AG04449 (cell line): ENCODE results near the gene ATP2B2.

Source experiments
- CTCF ChIA-PET: fragments of 350-600 bp; formaldehyde crosslinking; extraction: SDS; loops from one replicate; lab custom pipeline; 2021; ENCODE audit warnings: antibody characterized with exemption; lab: Yijun Ruan, JAX
- POLR2A ChIA-PET: fragments of 400-600, 350-600 bp; formaldehyde crosslinking; extraction: SDS; loops from one replicate; lab custom pipeline; 2020; ENCODE audit warnings: antibody characterized with exemption, inconsistent platforms; lab: Yijun Ruan, JAX
- DNase-seq: peaks from one replicate; pipeline ENCODE4 v3.0.0-alpha.2; 2010; ENCODE audit warnings: low read depth, low spot score
- H3K4me3 ChIP-seq: 2 replicates; pipeline ENCODE4 v1.5.1; 2011; ENCODE audit warnings: low read depth, mild to moderate bottlenecking, control low read depth, low read length
- TF ChIP-seq, protein P1 (sequence below): IDR thresholded peaks from one replicate; pipeline ENCODE4 v1.5.1; 2011; ENCODE audit warnings: mild to moderate bottlenecking, moderate library complexity, low read length, control low read depth, inconsistent platforms; ENCODE audit not compliant: insufficient read depth; ENCODE audit errors: missing control alignments

ATP2B2 gene

DNA sequence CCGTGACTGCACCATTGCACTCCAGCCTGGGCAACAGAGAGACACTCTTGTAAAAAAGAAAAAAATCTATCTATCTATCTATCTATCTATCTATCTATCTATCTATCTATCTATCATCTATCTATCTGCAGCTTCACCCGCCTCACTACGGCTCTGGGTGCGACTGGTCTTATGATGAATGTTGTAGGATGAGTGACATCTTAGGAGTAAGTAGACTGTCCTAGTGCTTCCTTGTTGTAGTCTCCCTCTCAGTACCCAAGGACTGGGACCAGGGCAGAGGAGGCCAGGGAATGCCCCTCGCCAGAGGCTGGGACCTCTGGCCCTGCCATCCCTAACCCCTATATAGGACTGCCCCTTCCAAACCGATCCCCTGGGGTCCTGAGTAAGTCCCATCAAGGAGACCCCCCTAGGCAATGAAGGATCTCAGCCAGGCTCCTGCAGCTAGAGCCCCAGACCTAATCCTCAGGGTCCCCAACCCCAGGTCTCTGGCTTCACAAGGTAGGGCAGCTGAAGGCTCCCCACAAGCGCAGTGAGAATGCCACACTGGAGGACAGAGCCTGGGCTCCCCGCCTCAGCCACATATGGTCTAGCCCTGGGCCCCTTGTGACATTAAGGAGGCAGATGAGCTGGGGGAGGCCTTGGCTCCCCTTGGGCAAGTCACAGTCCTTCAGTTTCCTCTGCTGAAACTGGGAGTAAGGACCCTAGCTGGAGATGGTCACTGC lies 183.6 kb downstream of the ATP2B2 start:
- CTCF ChIA-PET = interaction anchor here (1.1 to 4.0 kb wide), 4 partner anchors 13 to 417 kb away, joined by 4 to 26 read pairs (median 10); no protein-coding TSS in a partner anchor
- TF ChIP-seq, protein P1, sequence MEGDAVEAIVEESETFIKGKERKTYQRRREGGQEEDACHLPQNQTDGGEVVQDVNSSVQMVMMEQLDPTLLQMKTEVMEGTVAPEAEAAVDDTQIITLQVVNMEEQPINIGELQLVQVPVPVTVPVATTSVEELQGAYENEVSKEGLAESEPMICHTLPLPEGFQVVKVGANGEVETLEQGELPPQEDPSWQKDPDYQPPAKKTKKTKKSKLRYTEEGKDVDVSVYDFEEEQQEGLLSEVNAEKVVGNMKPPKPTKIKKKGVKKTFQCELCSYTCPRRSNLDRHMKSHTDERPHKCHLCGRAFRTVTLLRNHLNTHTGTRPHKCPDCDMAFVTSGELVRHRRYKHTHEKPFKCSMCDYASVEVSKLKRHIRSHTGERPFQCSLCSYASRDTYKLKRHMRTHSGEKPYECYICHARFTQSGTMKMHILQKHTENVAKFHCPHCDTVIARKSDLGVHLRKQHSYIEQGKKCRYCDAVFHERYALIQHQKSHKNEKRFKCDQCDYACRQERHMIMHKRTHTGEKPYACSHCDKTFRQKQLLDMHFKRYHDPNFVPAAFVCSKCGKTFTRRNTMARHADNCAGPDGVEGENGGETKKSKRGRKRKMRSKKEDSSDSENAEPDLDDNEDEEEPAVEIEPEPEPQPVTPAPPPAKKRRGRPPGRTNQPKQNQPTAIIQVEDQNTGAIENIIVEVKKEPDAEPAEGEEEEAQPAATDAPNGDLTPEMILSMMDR = no peak
- no peak overlapping the region for H3K4me3 ChIP-seq
- POLR2A ChIA-PET = interaction anchor here (0.6 to 0.7 kb wide), 2 partner anchors 8 to 400 kb away, joined by 4 read pairs; no protein-coding TSS in a partner anchor
- DNase-seq = no peak

DNA sequence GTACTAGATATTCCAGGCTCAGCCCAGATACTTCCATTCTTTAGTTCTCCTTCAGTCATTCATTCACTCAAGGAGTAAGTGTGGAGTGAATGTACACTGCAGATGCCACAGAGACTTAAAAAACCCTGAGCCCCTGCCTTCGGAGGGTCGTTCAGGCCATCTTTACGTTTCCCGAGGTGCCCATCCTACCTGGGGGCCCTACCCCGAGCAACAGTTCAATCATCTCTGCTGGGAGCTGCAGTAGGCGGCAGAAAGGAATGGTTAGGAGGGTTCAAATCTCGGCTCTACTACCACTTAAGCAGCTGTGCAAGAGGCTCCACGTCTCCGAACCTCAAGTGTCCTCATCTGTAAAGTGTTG lies 185.1 kb downstream of the ATP2B2 start:
- H3K4me3 ChIP-seq = peak overlapping the region; percentile 92
- TF ChIP-seq, protein P1 = no peak
- CTCF ChIA-PET = interaction anchor here (0.7 to 4.0 kb wide), 3 partner anchors 20 to 419 kb away, joined by 3 to 26 read pairs (median 15); no protein-coding TSS in a partner anchor
- no peak for DNase-seq
- POLR2A ChIA-PET = interaction anchor here (0.6 to 1.1 kb wide), 4 partner anchors 9 to 59 kb away, joined by 3 to 4 read pairs (median 4); no protein-coding TSS in a partner anchor

DNA sequence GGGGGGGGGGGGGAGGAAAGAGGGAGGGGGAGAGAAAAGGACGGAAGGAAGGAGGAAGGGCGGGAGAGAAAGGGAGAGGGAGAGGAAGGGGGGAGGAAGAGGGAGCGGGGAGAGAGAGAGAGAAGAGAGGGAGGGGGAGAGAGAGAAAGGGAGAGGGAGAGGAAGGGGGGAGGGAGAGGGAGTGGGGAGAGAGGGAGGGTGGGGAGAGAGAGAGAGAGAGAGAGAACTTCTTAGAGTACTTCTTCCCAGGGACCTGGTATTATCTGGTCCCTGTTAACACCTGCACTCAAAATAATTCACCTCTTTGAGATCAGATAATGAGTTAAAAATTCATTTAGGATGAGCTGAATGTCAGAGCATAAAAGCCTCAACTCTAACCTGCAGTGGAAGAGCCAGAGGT lies 185.6 kb downstream of the ATP2B2 start:
- ChIA-PET CTCF (interaction anchor here (1.8 kb wide), 1 partner anchor 25 kb away, joined by 6 read pairs; no protein-coding TSS in a partner anchor), POLR2A (interaction anchor here (0.6 to 1.1 kb wide), 2 partner anchors 8 to 59 kb away, joined by 3 to 4 read pairs; no protein-coding TSS in a partner anchor)
- TF ChIP-seq, protein P1 = no peak
- DNase-seq = no peak
- H3K4me3 ChIP-seq = peak overlapping the region; percentile 92

DNA sequence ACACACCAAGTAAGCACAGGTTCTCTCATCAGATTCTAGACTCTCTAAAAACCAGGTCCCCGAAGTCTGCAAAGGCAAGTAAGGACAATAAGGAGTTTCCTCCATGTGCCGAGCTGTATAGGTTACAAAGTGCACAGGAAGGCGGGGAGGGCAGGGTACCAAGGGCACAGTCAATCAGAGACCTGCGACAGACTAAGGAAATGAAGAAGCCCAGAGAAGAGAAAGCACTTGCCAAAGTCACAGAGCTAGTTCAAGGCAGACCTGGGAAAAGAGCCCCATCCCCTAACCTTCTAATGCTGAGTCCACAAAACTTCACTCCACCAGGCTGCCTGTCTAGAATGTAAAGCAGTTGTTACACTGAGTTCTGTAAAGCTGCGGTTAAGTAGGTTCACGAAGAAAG lies 186.1 kb downstream of the ATP2B2 start:
- H3K4me3 ChIP-seq = peak overlapping the region; percentile 92
- ChIA-PET CTCF (interaction anchor here (1.8 kb wide), 1 partner anchor 25 kb away, joined by 6 read pairs; no protein-coding TSS in a partner anchor), POLR2A (interaction anchor here (1.0 kb wide), 1 partner anchor 13 kb away, joined by 3 read pairs; no protein-coding TSS in a partner anchor)
- DNase-seq = no peak
- TF ChIP-seq, protein P1 = no peak

DNA sequence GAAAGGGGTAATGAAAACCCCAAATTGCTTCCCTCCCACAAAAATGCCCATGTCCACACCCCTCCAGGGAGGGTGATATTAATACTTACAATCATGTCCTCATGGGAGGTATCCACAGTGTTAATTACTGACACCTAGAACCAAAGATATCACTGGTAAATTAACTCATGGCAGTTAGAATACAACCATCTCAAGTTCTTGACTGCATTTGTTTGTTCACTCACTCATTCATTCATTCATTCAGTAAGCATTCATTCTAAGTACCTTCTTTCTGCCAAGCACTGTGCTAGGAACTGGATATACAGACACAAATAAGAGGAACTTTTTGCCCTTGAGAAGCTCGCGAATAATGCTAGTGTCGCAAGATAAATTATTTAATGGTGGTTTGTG lies 187.4 kb downstream of the ATP2B2 start:
- DNase-seq = no peak
- POLR2A ChIA-PET = interaction anchor here (1.0 kb wide), 1 partner anchor 12 kb away, joined by 3 read pairs; no protein-coding TSS in a partner anchor
- CTCF ChIA-PET = interaction anchor here (1.0 kb wide), 1 partner anchor 11 kb away, joined by 3 read pairs; no protein-coding TSS in a partner anchor
- TF ChIP-seq, protein P1 = no peak
- H3K4me3 ChIP-seq = no peak overlapping the region
